ENCODE data around the gene CWH43.
"Not testable (repeated sequence)": the region's sequence is repeated elsewhere in the genome, so short reads cannot be mapped to it uniquely, and the experiment has no call there.

DNA sequence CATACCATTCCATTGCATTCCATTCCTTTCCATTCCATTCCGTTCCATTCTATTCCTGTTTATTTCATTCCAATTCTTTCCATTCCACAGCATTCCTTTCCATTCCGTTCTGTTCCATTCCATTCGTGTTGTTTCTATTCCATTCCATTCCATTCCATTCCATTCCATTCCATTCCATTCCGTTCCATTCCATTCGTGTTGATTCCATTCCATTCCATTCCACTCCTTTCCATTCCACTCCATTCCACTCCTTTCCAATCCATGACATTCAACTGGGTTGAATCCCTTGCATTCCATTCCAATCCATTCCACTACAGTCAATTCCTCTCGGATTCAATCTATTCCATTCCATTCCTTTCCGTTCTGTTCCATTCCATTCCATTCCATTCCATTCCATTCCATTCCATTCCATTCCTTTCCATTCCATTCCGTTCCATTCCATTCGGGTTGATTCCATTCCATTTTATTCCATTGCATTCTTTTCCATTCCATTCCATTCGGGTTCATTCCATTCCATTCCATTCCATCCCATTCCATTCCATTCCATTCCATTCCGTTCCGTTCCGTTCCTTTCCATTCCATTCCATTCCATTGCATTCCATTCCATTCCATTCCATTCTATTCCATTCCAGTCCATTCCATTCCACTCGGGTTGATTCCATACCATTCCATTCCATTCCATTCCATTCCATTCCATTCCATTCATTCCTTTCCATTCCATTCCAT, 112.1 kb downstream of the CWH43 start:
- TF ChIP-seq, protein P1, sequence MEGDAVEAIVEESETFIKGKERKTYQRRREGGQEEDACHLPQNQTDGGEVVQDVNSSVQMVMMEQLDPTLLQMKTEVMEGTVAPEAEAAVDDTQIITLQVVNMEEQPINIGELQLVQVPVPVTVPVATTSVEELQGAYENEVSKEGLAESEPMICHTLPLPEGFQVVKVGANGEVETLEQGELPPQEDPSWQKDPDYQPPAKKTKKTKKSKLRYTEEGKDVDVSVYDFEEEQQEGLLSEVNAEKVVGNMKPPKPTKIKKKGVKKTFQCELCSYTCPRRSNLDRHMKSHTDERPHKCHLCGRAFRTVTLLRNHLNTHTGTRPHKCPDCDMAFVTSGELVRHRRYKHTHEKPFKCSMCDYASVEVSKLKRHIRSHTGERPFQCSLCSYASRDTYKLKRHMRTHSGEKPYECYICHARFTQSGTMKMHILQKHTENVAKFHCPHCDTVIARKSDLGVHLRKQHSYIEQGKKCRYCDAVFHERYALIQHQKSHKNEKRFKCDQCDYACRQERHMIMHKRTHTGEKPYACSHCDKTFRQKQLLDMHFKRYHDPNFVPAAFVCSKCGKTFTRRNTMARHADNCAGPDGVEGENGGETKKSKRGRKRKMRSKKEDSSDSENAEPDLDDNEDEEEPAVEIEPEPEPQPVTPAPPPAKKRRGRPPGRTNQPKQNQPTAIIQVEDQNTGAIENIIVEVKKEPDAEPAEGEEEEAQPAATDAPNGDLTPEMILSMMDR (IDR thresholded peaks at IDR 0.05 in 2 of 3, conservative IDR thresholded peaks at IDR 0.05 in 1 of 3; ENCODE audit: control insufficient read depth in 2 of 3, extremely low read depth in 1 of 3, insufficient read depth in 1 of 3, low read depth in 3 of 3, low read length in 3 of 3), result not testable (repeated sequence)
- not testable (repeated sequence) for TF ChIP-seq EZH2 (IDR thresholded peaks at IDR 0.05; ENCODE audit: borderline replicate concordance, control insufficient read depth, low read depth, low read length); RELA (IDR thresholded peaks at IDR 0.05; ENCODE audit: borderline replicate concordance, partially characterized antibody); POLR2AphosphoS5 (IDR thresholded peaks at IDR 0.05; ENCODE audit: low read length); FOXM1 (IDR thresholded peaks at IDR 0.05; ENCODE audit: low read depth, low read length); POLR2A (IDR thresholded peaks at IDR 0.05; ENCODE audit: low read depth, low read length); DPF2 (IDR thresholded peaks at IDR 0.05); TAF1 (IDR thresholded peaks at IDR 0.05; ENCODE audit: borderline replicate concordance, low read depth, low read length); RUNX3 (IDR thresholded peaks at IDR 0.05; ENCODE audit: low read length); EED (IDR thresholded peaks at IDR 0.05; ENCODE audit: low read depth)
- TF ChIP-seq, protein P2, sequence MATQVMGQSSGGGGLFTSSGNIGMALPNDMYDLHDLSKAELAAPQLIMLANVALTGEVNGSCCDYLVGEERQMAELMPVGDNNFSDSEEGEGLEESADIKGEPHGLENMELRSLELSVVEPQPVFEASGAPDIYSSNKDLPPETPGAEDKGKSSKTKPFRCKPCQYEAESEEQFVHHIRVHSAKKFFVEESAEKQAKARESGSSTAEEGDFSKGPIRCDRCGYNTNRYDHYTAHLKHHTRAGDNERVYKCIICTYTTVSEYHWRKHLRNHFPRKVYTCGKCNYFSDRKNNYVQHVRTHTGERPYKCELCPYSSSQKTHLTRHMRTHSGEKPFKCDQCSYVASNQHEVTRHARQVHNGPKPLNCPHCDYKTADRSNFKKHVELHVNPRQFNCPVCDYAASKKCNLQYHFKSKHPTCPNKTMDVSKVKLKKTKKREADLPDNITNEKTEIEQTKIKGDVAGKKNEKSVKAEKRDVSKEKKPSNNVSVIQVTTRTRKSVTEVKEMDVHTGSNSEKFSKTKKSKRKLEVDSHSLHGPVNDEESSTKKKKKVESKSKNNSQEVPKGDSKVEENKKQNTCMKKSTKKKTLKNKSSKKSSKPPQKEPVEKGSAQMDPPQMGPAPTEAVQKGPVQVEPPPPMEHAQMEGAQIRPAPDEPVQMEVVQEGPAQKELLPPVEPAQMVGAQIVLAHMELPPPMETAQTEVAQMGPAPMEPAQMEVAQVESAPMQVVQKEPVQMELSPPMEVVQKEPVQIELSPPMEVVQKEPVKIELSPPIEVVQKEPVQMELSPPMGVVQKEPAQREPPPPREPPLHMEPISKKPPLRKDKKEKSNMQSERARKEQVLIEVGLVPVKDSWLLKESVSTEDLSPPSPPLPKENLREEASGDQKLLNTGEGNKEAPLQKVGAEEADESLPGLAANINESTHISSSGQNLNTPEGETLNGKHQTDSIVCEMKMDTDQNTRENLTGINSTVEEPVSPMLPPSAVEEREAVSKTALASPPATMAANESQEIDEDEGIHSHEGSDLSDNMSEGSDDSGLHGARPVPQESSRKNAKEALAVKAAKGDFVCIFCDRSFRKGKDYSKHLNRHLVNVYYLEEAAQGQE (IDR thresholded peaks at IDR 0.05; ENCODE audit: low read depth, low read length), result not testable (repeated sequence)

Measured in GM12878 (cell line).